Measurements from ENCODE around the gene PTPRD.

PTPRD gene

GRCh38 chr9:8436786-8437185, 2176.0 kb downstream of the PTPRD start:
- TF ChIP-seq CTCF (IDR thresholded peaks at IDR 0.05; ENCODE audit: low read depth, low read length, missing control alignments) = no peak
- in situ Hi-C loops (cut with HindIII; ENCODE audit: low sequenced_read_pairs) = no loop called here
- DNase-seq (ENCODE audit: low read depth) = no peak
- H3K4me3 ChIP-seq (ENCODE audit: low read depth, low read length) = no peak overlapping the region

GRCh38 chr9:8434621-8435020, 2178.2 kb downstream of the PTPRD start:
- TF ChIP-seq CTCF (IDR thresholded peaks at IDR 0.05; ENCODE audit: low read depth, low read length, missing control alignments) = no peak
- in situ Hi-C loops (cut with HindIII; ENCODE audit: low sequenced_read_pairs) = no loop called here
- no peak for DNase-seq (ENCODE audit: low read depth)

GRCh38 chr9:8432224-8432623, 2180.6 kb downstream of the PTPRD start:
- TF ChIP-seq CTCF (IDR thresholded peaks at IDR 0.05; ENCODE audit: low read depth, low read length, missing control alignments) = no peak
- in situ Hi-C loops (cut with HindIII; ENCODE audit: low sequenced_read_pairs) = no loop called here
- no peak overlapping the region for H3K4me3 ChIP-seq (ENCODE audit: low read depth, low read length)
- DNase-seq (ENCODE audit: low read depth) = no peak

More at GRCh38 chr9:8434621-8435020, 2178.2 kb downstream of the PTPRD start:
- no peak overlapping the region for H3K4me3 ChIP-seq (ENCODE audit: low read depth, low read length)

- in situ Hi-C loops (cut with HindIII; ENCODE audit: low sequenced_read_pairs) = no loop called here
- no peak for TF ChIP-seq CTCF (IDR thresholded peaks at IDR 0.05; ENCODE audit: low read depth, low read length, missing control alignments)
- DNase-seq (ENCODE audit: low read depth) = no peak
- H3K4me3 ChIP-seq (ENCODE audit: low read depth, low read length) = no peak overlapping the region
Measured at GRCh38 chr9:8431505-8431904, 2181.3 kb downstream of the PTPRD start.

GRCh38 chr9:8430945-8431344, 2181.9 kb downstream of the PTPRD start:
- no peak for TF ChIP-seq CTCF (IDR thresholded peaks at IDR 0.05; ENCODE audit: low read depth, low read length, missing control alignments)
- in situ Hi-C loops (cut with HindIII; ENCODE audit: low sequenced_read_pairs) = no loop called here
- no peak for DNase-seq (ENCODE audit: low read depth)
- H3K4me3 ChIP-seq (ENCODE audit: low read depth, low read length) = no peak overlapping the region

GRCh38 chr9:8429768-8430167, 2183.0 kb downstream of the PTPRD start:
- DNase-seq (ENCODE audit: low read depth) = no peak
- TF ChIP-seq CTCF (IDR thresholded peaks at IDR 0.05; ENCODE audit: low read depth, low read length, missing control alignments) = no peak
- H3K4me3 ChIP-seq (ENCODE audit: low read depth, low read length) = no peak overlapping the region
- in situ Hi-C loops (cut with HindIII; ENCODE audit: low sequenced_read_pairs) = no loop called here

- no peak overlapping the region for H3K4me3 ChIP-seq (ENCODE audit: low read depth, low read length)
- in situ Hi-C loops (cut with HindIII; ENCODE audit: low sequenced_read_pairs) = no loop called here
- no peak for TF ChIP-seq CTCF (IDR thresholded peaks at IDR 0.05; ENCODE audit: low read depth, low read length, missing control alignments)
- DNase-seq (ENCODE audit: low read depth) = no peak
Measured at GRCh38 chr9:8429157-8429556, 2183.6 kb downstream of the PTPRD start.
